ENCODE results near the gene PPP2R2B. TPM values are rescaled to one million over a fixed set of nuclear protein-coding genes. Genes with fewer than 3 reads are reported as not detected.

The PPP2R2B gene
- total RNA-seq, 1 experiment from 2014 or later = 20.3 TPM

- DNase-seq (ENCODE audit: low spot score) = no peak
- Mint-ChIP-seq H3K4me1 (no peaks in the 10 kb centered on the region), H3K27ac (no peak overlapping the region), H3K4me3 (no peak overlapping the region), H3K27me3 (ENCODE audit: low read depth) (no peaks in the 10 kb centered on the region), H3K36me3 (no peaks in the 10 kb centered on the region), H3K9me3 (no peaks in the 10 kb centered on the region)
- no peak for ATAC-seq
- POLR2A ChIA-PET = no interaction called here
- CTCF ChIA-PET = no interaction called here
- TF ChIP-seq SMAD3 (CRISPR knock-in tag; IDR thresholded peaks at IDR 0.05; ENCODE audit: borderline replicate concordance) = no peak
- no peak for TF ChIP-seq TP53 (CRISPR knock-in tag; IDR thresholded peaks at IDR 0.05)
- TF ChIP-seq SMAD4 (CRISPR knock-in tag; IDR thresholded peaks at IDR 0.05) = no peak
- no peak for TF ChIP-seq HMGXB4 (CRISPR knock-in tag; IDR thresholded peaks at IDR 0.05)
- no peak for TF ChIP-seq EMX1 (CRISPR knock-in tag; IDR thresholded peaks at IDR 0.05)
- TF ChIP-seq, protein P1, sequence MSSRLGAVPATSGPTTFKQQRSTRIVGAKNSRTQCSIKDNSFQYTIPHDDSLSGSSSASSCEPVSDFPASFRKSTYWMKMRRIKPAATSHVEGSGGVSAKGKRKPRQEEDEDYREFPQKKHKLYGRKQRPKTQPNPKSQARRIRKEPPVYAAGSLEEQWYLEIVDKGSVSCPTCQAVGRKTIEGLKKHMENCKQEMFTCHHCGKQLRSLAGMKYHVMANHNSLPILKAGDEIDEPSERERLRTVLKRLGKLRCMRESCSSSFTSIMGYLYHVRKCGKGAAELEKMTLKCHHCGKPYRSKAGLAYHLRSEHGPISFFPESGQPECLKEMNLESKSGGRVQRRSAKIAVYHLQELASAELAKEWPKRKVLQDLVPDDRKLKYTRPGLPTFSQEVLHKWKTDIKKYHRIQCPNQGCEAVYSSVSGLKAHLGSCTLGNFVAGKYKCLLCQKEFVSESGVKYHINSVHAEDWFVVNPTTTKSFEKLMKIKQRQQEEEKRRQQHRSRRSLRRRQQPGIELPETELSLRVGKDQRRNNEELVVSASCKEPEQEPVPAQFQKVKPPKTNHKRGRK (CRISPR knock-in tag; IDR thresholded peaks at IDR 0.05; ENCODE audit: borderline replicate concordance) = no peak
- TF ChIP-seq FOXP1 (CRISPR knock-in tag; IDR thresholded peaks at IDR 0.05; ENCODE audit: borderline replicate concordance) = no peak
- TF ChIP-seq, protein P2, sequence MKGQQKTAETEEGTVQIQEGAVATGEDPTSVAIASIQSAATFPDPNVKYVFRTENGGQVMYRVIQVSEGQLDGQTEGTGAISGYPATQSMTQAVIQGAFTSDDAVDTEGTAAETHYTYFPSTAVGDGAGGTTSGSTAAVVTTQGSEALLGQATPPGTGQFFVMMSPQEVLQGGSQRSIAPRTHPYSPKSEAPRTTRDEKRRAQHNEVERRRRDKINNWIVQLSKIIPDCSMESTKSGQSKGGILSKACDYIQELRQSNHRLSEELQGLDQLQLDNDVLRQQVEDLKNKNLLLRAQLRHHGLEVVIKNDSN (CRISPR knock-in tag; IDR thresholded peaks at IDR 0.05) = no peak
These were observed 291.8 kb downstream of the PPP2R2B start for GRCh38 chr5:146586752-146587151.

GRCh38 chr5:146584750-146585149, 293.8 kb downstream of the PPP2R2B start:
- POLR2A ChIA-PET = no interaction called here
- CTCF ChIA-PET = no interaction called here
- no peak overlapping the region for H3K27ac Mint-ChIP-seq
- no peaks in the 10 kb centered on the region for H3K36me3 Mint-ChIP-seq
- no peak for TF ChIP-seq RELA (CRISPR knock-in tag; IDR thresholded peaks at IDR 0.05; ENCODE audit: borderline replicate concordance)
- TF ChIP-seq MYBL2 (CRISPR knock-in tag; IDR thresholded peaks at IDR 0.05) = no peak
- TF ChIP-seq ZNF532 (CRISPR knock-in tag; IDR thresholded peaks at IDR 0.05; ENCODE audit: borderline replicate concordance) = no peak
- no peak for TF ChIP-seq IRF2 (CRISPR knock-in tag; IDR thresholded peaks at IDR 0.05; ENCODE audit: borderline replicate concordance, low read depth)
- TF ChIP-seq ZBTB21 (CRISPR knock-in tag; IDR thresholded peaks at IDR 0.05; ENCODE audit: borderline replicate concordance) = no peak
- TF ChIP-seq ZNF138 (CRISPR knock-in tag; conservative IDR thresholded peaks at IDR 0.05) = no peak
- TF ChIP-seq, protein P3, sequence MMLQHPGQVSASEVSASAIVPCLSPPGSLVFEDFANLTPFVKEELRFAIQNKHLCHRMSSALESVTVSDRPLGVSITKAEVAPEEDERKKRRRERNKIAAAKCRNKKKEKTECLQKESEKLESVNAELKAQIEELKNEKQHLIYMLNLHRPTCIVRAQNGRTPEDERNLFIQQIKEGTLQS (CRISPR knock-in tag; conservative IDR thresholded peaks at IDR 0.05) = no peak
- TF ChIP-seq, protein P4, sequence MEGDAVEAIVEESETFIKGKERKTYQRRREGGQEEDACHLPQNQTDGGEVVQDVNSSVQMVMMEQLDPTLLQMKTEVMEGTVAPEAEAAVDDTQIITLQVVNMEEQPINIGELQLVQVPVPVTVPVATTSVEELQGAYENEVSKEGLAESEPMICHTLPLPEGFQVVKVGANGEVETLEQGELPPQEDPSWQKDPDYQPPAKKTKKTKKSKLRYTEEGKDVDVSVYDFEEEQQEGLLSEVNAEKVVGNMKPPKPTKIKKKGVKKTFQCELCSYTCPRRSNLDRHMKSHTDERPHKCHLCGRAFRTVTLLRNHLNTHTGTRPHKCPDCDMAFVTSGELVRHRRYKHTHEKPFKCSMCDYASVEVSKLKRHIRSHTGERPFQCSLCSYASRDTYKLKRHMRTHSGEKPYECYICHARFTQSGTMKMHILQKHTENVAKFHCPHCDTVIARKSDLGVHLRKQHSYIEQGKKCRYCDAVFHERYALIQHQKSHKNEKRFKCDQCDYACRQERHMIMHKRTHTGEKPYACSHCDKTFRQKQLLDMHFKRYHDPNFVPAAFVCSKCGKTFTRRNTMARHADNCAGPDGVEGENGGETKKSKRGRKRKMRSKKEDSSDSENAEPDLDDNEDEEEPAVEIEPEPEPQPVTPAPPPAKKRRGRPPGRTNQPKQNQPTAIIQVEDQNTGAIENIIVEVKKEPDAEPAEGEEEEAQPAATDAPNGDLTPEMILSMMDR (IDR thresholded peaks at IDR 0.05) = no peak
- TF ChIP-seq, protein P5, sequence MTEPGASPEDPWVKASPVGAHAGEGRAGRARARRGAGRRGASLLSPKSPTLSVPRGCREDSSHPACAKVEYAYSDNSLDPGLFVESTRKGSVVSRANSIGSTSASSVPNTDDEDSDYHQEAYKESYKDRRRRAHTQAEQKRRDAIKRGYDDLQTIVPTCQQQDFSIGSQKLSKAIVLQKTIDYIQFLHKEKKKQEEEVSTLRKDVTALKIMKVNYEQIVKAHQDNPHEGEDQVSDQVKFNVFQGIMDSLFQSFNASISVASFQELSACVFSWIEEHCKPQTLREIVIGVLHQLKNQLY (CRISPR knock-in tag; IDR thresholded peaks at IDR 0.05) = no peak
- no peak for TF ChIP-seq NFYB (CRISPR knock-in tag; conservative IDR thresholded peaks at IDR 0.05; ENCODE audit: low read depth)
- no peak for ATAC-seq
- no peaks in the 10 kb centered on the region for H3K27me3 Mint-ChIP-seq (ENCODE audit: low read depth)
- no peaks in the 10 kb centered on the region for H3K9me3 Mint-ChIP-seq
- H3K4me1 Mint-ChIP-seq = no peaks in the 10 kb centered on the region
- no peak overlapping the region for H3K4me3 Mint-ChIP-seq
- no peak for DNase-seq (ENCODE audit: low spot score)
